22Rv1 (cell line): Measurements from ENCODE around the gene SYMPK.

ENCODE experiments used
- H3K27ac ChIP-seq: fragments of 450-650 bp; 2 replicates; pipeline ENCODE4 v1.5.1; 2017
- ZFX ChIP-seq: fragments of 450-650 bp; IDR thresholded peaks from 2 replicates; pipeline ENCODE4 v1.6.1; 2017; ENCODE audit warnings: antibody characterized with exemption, borderline replicate concordance
- TF ChIP-seq, protein P1 (sequence below): fragments of 450-650 bp; IDR thresholded peaks from 2 replicates; pipeline ENCODE4 v1.5.1; 2017; ENCODE audit warnings: mild to moderate bottlenecking

SYMPK gene

GRCh38 chr19:45772130-45772840, 90.7 kb downstream of the SYMPK start:
- no peak for TF ChIP-seq ZFX
- TF ChIP-seq, protein P1, sequence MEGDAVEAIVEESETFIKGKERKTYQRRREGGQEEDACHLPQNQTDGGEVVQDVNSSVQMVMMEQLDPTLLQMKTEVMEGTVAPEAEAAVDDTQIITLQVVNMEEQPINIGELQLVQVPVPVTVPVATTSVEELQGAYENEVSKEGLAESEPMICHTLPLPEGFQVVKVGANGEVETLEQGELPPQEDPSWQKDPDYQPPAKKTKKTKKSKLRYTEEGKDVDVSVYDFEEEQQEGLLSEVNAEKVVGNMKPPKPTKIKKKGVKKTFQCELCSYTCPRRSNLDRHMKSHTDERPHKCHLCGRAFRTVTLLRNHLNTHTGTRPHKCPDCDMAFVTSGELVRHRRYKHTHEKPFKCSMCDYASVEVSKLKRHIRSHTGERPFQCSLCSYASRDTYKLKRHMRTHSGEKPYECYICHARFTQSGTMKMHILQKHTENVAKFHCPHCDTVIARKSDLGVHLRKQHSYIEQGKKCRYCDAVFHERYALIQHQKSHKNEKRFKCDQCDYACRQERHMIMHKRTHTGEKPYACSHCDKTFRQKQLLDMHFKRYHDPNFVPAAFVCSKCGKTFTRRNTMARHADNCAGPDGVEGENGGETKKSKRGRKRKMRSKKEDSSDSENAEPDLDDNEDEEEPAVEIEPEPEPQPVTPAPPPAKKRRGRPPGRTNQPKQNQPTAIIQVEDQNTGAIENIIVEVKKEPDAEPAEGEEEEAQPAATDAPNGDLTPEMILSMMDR = no peak
- H3K27ac ChIP-seq = peak overlapping the region; percentile 96

DNA sequence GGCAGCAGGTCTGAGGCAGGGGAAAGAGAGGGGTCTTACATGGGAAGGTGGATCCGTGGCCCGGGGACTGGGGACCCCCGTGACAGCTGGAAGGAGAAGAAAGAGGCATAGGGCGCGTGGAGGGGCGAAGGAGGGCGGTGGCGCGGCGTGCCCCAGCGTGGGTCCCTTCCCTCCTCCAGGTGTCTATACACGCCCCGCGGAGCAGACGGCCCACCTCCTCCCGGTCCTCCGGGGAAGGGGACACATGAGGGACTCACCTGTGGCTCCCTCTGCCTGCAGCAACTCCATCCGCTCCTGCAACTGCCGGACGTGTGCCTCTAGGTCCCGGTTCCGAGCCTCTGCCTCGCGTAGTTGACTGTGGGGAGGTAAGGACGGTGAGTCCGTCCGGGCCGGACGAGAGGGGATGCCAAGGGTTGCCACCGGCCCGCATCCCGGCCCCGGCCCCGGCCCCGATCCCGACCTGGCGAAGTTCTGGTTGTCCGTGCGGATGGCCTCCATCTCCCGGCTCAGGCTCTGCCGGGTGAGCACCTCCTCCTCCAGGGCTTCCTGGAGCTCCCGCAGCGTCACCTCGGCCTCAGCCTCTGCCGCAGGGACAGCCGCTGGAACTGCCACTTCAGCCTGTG, 91.5 kb downstream of the SYMPK start:
- H3K27ac ChIP-seq = peak overlapping the region; percentile 96
- TF ChIP-seq, protein P1 = no peak
- no peak for TF ChIP-seq ZFX

DNA sequence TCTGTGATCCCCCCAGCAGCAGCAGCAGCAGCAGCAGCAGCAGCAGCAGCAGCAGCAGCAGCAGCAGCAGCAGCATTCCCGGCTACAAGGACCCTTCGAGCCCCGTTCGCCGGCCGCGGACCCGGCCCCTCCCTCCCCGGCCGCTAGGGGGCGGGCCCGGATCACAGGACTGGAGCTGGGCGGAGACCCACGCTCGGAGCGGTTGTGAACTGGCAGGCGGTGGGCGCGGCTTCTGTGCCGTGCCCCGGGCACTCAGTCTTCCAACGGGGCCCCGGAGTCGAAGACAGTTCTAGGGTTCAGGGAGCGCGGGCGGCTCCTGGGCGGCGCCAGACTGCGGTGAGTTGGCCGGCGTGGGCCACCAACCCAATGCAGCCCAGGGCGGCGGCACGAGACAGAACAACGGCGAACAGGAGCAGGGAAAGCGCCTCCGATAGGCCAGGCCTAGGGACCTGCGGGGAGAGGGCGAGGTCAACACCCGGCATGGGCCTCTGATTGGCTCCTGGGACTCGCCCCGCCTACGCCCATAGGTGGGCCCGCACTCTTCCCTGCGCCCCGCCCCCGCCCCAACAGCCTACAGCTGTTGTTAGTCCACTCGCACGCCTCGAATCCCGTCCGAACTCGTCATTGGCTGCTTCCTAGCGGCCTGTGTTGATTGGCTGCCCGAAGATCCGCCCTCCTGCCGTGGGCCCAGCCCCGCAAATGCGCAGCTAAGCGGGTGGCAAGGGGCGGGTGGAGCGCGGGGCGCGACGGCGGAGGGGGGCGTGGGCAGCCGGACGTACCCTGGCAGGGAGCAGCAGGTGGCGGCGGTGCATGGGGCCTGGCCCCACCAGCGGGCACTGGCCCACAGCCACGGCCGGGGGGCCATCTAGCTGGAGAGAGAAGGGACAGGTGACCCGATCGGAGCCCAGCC, 92.5 kb downstream of the SYMPK start:
- peak overlapping the region; percentile 96 for H3K27ac ChIP-seq
- TF ChIP-seq, protein P1 = peak; percentile 92
- no peak for TF ChIP-seq ZFX

GRCh38 chr19:45769821-45770191, 93.1 kb downstream of the SYMPK start:
- TF ChIP-seq ZFX = no peak
- TF ChIP-seq, protein P1 = no peak
- H3K27ac ChIP-seq = peak overlapping the region; percentile 96

- H3K27ac ChIP-seq = peak within 1 kb of the TSS; percentile 96
- no peak for TF ChIP-seq ZFX
- TF ChIP-seq, protein P1 = no peak
These were observed 93.8 kb downstream of the SYMPK start, which contains the start of gene SIX5 for GRCh38 chr19:45768984-45769782. TSS of gene SIX5 (minus strand) at chr19:45769252. CDS start at chr19:45768844, 408 bp downstream.

DNA sequence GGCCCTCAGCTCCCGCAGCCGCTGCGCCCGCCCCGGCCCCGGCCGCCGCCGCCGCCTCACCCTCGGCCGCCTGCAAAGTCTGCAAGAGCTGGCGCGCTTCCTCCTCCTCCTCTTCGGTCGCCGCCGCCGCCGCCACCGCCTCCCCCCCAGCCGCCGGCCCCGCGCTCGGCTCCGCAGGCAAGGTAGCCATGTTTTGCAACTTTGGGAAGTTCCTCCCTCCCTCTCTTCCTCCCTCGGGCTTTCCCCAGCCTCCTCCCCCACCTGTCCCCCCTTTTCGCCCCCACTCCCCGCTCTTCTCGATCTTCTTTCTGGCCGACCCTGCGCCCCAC, 94.3 kb downstream of the SYMPK start:
- peak overlapping the region; percentile 96 for H3K27ac ChIP-seq
- no peak for TF ChIP-seq ZFX
- TF ChIP-seq, protein P1 = no peak
